Lower leg skin (tissue), 3 donors: ENCODE data around the gene KLHL2.
"Not testable (repeated sequence)": the region's sequence is repeated elsewhere in the genome, so short reads cannot be mapped to it uniquely, and the experiment has no call there.

ENCODE experiments used
- POLR2A ChIP-seq, 2 donors: fragments of 450-650 bp; IDR thresholded peaks; one replicate each; pipeline ENCODE4 v1.6.1; 2016 to 2017; ENCODE audit warnings: antibody characterized with exemption in 2 of 2, mild to moderate bottlenecking in 1 of 2, moderate library complexity in 1 of 2
- TF ChIP-seq, protein P1 (sequence below), 3 donors: fragments of 450-650 bp; IDR thresholded peaks; one replicate each; pipeline ENCODE4 v1.5.1; 2016; ENCODE audit warnings: antibody characterized with exemption in 3 of 3, mild to moderate bottlenecking in 3 of 3, moderate library complexity in 2 of 3

DNA sequence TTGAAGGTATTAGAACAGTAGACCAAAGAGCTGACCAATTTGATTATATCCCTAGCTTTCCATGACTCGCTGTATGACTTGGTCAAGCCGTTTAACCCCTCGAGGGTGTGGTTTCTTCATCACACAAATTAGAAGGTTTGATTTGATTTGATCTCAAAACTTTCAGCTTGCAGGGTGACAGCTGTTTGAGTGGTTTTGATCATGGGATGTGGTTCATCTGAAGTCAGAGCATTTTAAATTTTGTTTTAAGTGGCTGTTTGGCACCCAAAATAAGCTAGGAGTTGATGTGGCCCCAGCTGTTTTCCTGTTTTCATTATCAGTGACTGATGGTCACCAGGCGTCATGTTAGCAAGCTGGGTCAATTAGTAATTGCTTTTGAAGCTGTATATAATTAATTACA lies 52.4 kb downstream of the KLHL2 start:
- TF ChIP-seq, protein P1, sequence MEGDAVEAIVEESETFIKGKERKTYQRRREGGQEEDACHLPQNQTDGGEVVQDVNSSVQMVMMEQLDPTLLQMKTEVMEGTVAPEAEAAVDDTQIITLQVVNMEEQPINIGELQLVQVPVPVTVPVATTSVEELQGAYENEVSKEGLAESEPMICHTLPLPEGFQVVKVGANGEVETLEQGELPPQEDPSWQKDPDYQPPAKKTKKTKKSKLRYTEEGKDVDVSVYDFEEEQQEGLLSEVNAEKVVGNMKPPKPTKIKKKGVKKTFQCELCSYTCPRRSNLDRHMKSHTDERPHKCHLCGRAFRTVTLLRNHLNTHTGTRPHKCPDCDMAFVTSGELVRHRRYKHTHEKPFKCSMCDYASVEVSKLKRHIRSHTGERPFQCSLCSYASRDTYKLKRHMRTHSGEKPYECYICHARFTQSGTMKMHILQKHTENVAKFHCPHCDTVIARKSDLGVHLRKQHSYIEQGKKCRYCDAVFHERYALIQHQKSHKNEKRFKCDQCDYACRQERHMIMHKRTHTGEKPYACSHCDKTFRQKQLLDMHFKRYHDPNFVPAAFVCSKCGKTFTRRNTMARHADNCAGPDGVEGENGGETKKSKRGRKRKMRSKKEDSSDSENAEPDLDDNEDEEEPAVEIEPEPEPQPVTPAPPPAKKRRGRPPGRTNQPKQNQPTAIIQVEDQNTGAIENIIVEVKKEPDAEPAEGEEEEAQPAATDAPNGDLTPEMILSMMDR (IDR thresholded peaks at IDR 0.05): not testable (repeated sequence)
- not testable (repeated sequence) for TF ChIP-seq POLR2A (IDR thresholded peaks at IDR 0.05)
